ENCODE data around the gene ATP8A1.
"Not testable (repeated sequence)": the region's sequence is repeated elsewhere in the genome, so short reads cannot be mapped to it uniquely, and the experiment has no call there.

GRCh38 chr4:42467777-42468176, 189.1 kb downstream of the ATP8A1 start:
- TF ChIP-seq, protein P1, sequence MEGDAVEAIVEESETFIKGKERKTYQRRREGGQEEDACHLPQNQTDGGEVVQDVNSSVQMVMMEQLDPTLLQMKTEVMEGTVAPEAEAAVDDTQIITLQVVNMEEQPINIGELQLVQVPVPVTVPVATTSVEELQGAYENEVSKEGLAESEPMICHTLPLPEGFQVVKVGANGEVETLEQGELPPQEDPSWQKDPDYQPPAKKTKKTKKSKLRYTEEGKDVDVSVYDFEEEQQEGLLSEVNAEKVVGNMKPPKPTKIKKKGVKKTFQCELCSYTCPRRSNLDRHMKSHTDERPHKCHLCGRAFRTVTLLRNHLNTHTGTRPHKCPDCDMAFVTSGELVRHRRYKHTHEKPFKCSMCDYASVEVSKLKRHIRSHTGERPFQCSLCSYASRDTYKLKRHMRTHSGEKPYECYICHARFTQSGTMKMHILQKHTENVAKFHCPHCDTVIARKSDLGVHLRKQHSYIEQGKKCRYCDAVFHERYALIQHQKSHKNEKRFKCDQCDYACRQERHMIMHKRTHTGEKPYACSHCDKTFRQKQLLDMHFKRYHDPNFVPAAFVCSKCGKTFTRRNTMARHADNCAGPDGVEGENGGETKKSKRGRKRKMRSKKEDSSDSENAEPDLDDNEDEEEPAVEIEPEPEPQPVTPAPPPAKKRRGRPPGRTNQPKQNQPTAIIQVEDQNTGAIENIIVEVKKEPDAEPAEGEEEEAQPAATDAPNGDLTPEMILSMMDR (IDR thresholded peaks at IDR 0.05; ENCODE audit: low read depth, low read length) = not testable (repeated sequence)
- not testable (repeated sequence) for TF ChIP-seq EZH2phosphoT487 (IDR thresholded peaks at IDR 0.05; ENCODE audit: low read depth)

All from OCI-LY3 (cell line).